GM12878 (cell line): Measurements from ENCODE around the gene PALD1. TPM values are rescaled to one million over a fixed set of nuclear protein-coding genes. Genes with fewer than 3 reads are reported as not detected.

Experiments used
- ATAC-seq: fragments of 200-7000 bp; cut with Tn5 transposase; 3 replicates; pipeline ENCODE4 v1.9.1; 2020; ENCODE audit warnings: mild to moderate bottlenecking, moderate library complexity
- BruUV-seq: library from RNA; stranded (reverse); fragments of 400-500 nt; replicated peaks from 2 replicates; lab custom pipeline; 2021; lab: Mats Ljungman, UMichigan
- CTCF ChIA-PET: fragments of 300-600 bp; sonication (Branson Sonifier 250); formaldehyde crosslinking; extraction: SDS; loops from one replicate; lab custom pipeline; 2021; ENCODE audit warnings: inconsistent platforms; lab: Yijun Ruan, JAX
- POLR2A ChIA-PET: fragments of 350-600 bp; formaldehyde crosslinking; extraction: SDS; loops from one replicate; lab custom pipeline; 2021; ENCODE audit warnings: inconsistent platforms; lab: Charles Lee
- RAD21 ChIA-PET: fragments of 300-600 bp; sonication (Branson Sonifier 250); formaldehyde crosslinking; loops from one replicate; lab custom pipeline; 2023; ENCODE audit warnings: antibody characterized with exemption; ENCODE audit not compliant: unreplicated experiment; lab: Charles Lee
- SMC1A ChIA-PET: fragments of 300-600 bp; sonication (Branson Sonifier 250); formaldehyde crosslinking; loops from one replicate; lab custom pipeline; 2023; ENCODE audit not compliant: unreplicated experiment, uncharacterized antibody; lab: Charles Lee
- DNase-seq: peaks from one replicate; pipeline ENCODE4 v3.0.0-alpha.2; 2011; ENCODE audit warnings: low read depth, low spot score
- FAIRE-seq: peaks from 3 replicates; lab custom pipeline; 2011; peaks lifted over from hg19 to GRCh38; lab: Jason Lieb, UNC
- H2AFZ ChIP-seq: 2 replicates; pipeline ENCODE4 v1.6.0; 2011; ENCODE audit warnings: low read depth, low read length, control low read depth; ENCODE audit not compliant: control insufficient read depth
- H3K27ac ChIP-seq: 2 replicates; pipeline ENCODE4 v1.5.1; 2011; ENCODE audit warnings: control low read depth; ENCODE audit not compliant: control insufficient read depth, insufficient read depth
- H3K27me3 ChIP-seq, 2 experiments: replicated peaks in 1 of 2; 2 replicates each; pipeline versions ENCODE4 v1.6.0 to v1.6.1; 2011; ENCODE audit warnings: low read length in 1 of 2; ENCODE audit not compliant: control insufficient read depth in 2 of 2, insufficient read depth in 2 of 2
- H3K36me3 ChIP-seq, 2 experiments: 2 replicates each; pipeline ENCODE4 v1.5.1; 2011; ENCODE audit warnings: low read length in 1 of 2; ENCODE audit not compliant: control insufficient read depth in 2 of 2, insufficient read depth in 2 of 2
- H3K4me1 ChIP-seq: 2 replicates; pipeline ENCODE4 v1.6.1; 2011; ENCODE audit warnings: mild to moderate bottlenecking, low read length, moderate library complexity, mixed read lengths; ENCODE audit not compliant: control insufficient read depth, insufficient read depth
- H3K4me2 ChIP-seq: 2 replicates; pipeline ENCODE4 v1.6.0; 2011; ENCODE audit warnings: control low read depth; ENCODE audit not compliant: control insufficient read depth, insufficient read depth
- H3K4me3 ChIP-seq: fragments of 200-600 bp; sonication (generic); 2 replicates; pipeline ENCODE4 v1.5.1; 2016
- H3K79me2 ChIP-seq: 2 replicates; pipeline ENCODE4 v1.6.0; 2011; ENCODE audit warnings: low read length; ENCODE audit not compliant: control insufficient read depth, insufficient read depth
- H3K9ac ChIP-seq: 2 replicates; pipeline ENCODE4 v1.8.0; 2011; ENCODE audit warnings: low read length, control low read depth, mixed read lengths; ENCODE audit not compliant: control insufficient read depth, insufficient read depth
- H3K9me3 ChIP-seq: replicated peaks from 3 replicates; pipeline ENCODE4 v1.5.1; 2011; ENCODE audit warnings: mild to moderate bottlenecking, low read length; ENCODE audit not compliant: control insufficient read depth, insufficient read depth
- H4K20me1 ChIP-seq: 2 replicates; pipeline ENCODE4 v1.6.0; 2011; ENCODE audit not compliant: control insufficient read depth, insufficient read depth
- ATF2 ChIP-seq: IDR thresholded peaks from 2 replicates; pipeline ENCODE4 v1.6.1; 2012; ENCODE audit warnings: low read length, inconsistent platforms
- EED ChIP-seq: sonication (generic); IDR thresholded peaks from 2 replicates; pipeline ENCODE4 v1.6.1; 2016; ENCODE audit warnings: antibody characterized with exemption, low read depth
- TCF12 ChIP-seq: IDR thresholded peaks from 2 replicates; pipeline ENCODE4 v1.6.1; 2011; ENCODE audit warnings: low read depth, mild to moderate bottlenecking, low read length
- TCF3 ChIP-seq: IDR thresholded peaks from 2 replicates; pipeline ENCODE4 v1.6.1; 2012; ENCODE audit warnings: low read depth, mild to moderate bottlenecking, low read length, borderline replicate concordance; ENCODE audit not compliant: insufficient read depth
- WGBS: methylation state at CpG from one replicate; pipeline ENCODE4 v1.1.6; 2016; ENCODE audit warnings: low lambda C conversion rate; ENCODE audit not compliant: insufficient replicate concordance, insufficient coverage; ENCODE audit errors: missing lambda C conversion rate; 5-methylcytosine and 5-hydroxymethylcytosine counted together
- in situ Hi-C: fragments of 300-500 bp; cut with MboI; formaldehyde crosslinking; loops from 9 replicates; pipeline ENCODE4 v1.14.3; 2018; ENCODE audit warnings: mixed read lengths
- intact Hi-C: fragments of 100-400 bp; cut with micrococcal nuclease; formaldehyde crosslinking; loops from one replicate; pipeline ENCODE4 v1.14.2; 2022; ENCODE audit not compliant: unreplicated experiment
- polyA plus RNA-seq, 11 experiments: library from polyadenylated mRNA; depleted of rRNA in 4 of 11; unstranded in 6 of 11; stranded (reverse) in 5 of 11; fragments of >200 nt; fragmentation: Nextera tagmentation in 4 of 11; fragmentation: Illumina TruSeq in 1 of 11; extraction: Ambion mirVana in 4 of 11; extraction: Trizol in 1 of 11; gene quantifications; 1 replicate in 1 of 11; 2 replicates in 10 of 11; pipeline versions ENCODE4 v1.2.1 to v1.2.3, GENCODE V29; 2011 to 2016; ENCODE audit warnings: inconsistent platforms in 2 of 11, missing spikeins in 2 of 11, low read depth in 1 of 11
- total RNA-seq, 4 experiments: library from RNA; depleted of rRNA in 3 of 4; stranded (reverse); fragments of >200 nt in 3 of 4; fragmentation: Illumina TruSeq in 1 of 4; extraction: Trizol in 1 of 4; gene quantifications; 2 replicates each; pipeline versions ENCODE4 v1.2.1 to v1.2.3, GENCODE V29; 2013 to 2021

Gene PALD1
- total and polyA plus RNA-seq, 10 of the 15 experiments (the other 5 are each of a cell fraction or from before 2014, with no cell fraction given): 0.43 to 20.9 (median 9.0) TPM

DNA sequence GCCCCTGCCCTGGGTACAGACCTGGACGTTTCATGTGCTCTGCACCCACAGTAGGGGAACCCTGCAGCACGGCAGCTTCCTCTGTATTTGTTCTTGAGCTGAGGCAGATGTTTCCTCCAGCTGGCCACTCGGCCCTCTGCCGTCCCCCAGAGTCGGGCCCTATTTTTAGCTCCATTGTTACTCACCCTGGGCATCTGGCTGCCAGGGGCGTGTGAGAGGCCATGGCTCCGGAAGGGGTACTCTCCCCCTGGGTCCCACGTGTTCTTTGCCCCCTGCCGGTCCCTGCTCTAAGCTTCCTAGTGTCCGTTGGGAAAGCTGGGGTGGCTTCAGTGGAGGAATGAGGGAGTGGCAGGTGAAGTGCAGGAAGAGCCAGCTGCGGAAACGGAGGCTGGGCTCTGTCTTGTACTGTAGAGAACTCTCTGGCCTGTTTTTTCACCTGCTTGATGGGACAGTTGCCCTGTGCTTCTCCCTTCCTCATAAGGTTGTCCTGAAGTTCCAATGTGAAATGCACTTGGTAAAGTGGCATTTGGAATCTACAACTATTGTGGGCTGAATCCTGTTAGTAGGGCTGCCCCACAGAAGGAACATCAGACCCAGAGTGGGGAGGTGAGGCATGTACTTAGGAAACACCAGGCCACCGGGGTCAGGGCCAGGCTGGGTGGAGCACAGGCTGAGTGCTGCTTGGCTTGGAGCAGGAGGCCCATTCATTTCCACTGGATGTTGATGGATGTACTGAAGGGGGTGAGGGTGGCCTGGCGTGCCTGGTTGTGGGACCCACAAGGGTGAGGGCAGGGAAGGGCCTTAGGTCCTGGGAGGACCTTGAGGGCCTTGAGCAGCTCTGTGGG lies 30.6 kb downstream of the PALD1 start:
- Histone ChIP-seq H3K4me1 (peaks cover 20% of the 10 kb centered on the region), H3K9me3 (no peaks in the 10 kb centered on the region), H3K9ac (no peak overlapping the region), H3K27me3 (no peaks in the 10 kb centered on the region), H3K4me3 (no peak overlapping the region), H3K4me2 (0 out of 2 replicates have a peak overlapping the region, but pooled peaks have one; percentile 40), H3K36me3 (no peaks in the 10 kb centered on the region), H2AFZ (0 out of 2 replicates have a peak overlapping the region, but pooled peaks have one; percentile 33), H4K20me1 (no peaks in the 10 kb centered on the region), H3K27ac (no peak overlapping the region), H3K79me2 (no peaks in the 10 kb centered on the region; the same call in 1 of the 2 replicates)
- WGBS: 19% methylated on average over 14 of the region's 14 CpGs
- FAIRE-seq: no peak
- in situ Hi-C loops (no loop called here), intact Hi-C loops (no loop called here)
- ChIA-PET SMC1A (interaction anchor here (1.6 to 2.1 kb wide), 2 partner anchors 15 to 48 kb away, joined by 4 to 7 read pairs; no protein-coding TSS in a partner anchor), CTCF (interaction anchor here (0.6 to 1.6 kb wide), 3 partner anchors 9 to 162 kb away, joined by 3 to 5 read pairs (median 3); no protein-coding TSS in a partner anchor), POLR2A (no interaction called here), RAD21 (interaction anchor here (0.6 kb wide), 1 partner anchor 15 kb away, joined by 3 read pairs; no protein-coding TSS in a partner anchor)
- TF ChIP-seq ATF2 (no peak), TCF12 (peak; percentile 33; the same call in 1 of the 2 replicates), TCF3 (peak; percentile 29; the same call in 1 of the 2 replicates), EED (peak; percentile 58; the same call in 1 of the 2 replicates)
- ATAC-seq: peak; percentile 42
- BruUV-seq: no TSS peak
- DNase-seq: no peak
